ENCODE data around the gene SAMSN1. TPM values are rescaled to one million over a fixed set of nuclear protein-coding genes. Genes with fewer than 3 reads are reported as not detected.

SAMSN1 gene
- total and polyA plus RNA-seq, 2 donors = 40.4 to 42.9 TPM

GRCh38 chr21:14451546-14451945 is 94.6 kb downstream of the SAMSN1 start:
- H3K27ac ChIP-seq (ENCODE audit: low read depth in 1 of 2, low read length in 1 of 2) = no peak overlapping the region
- 91% methylated on average over 2 of the region's 2 CpGs for WGBS
- no peak overlapping the region for H3K4me3 ChIP-seq (ENCODE audit: low read length in 2 of 2)
- H3K27me3 ChIP-seq (ENCODE audit: control insufficient read depth in 2 of 2, insufficient read depth in 1 of 2, low read length in 1 of 2) = no peaks in the 10 kb centered on the region
- H3K4me1 ChIP-seq (ENCODE audit: control insufficient read depth in 2 of 2, insufficient read depth in 2 of 2, low read length in 2 of 2) = no peaks in the 10 kb centered on the region
- no peaks in the 10 kb centered on the region for H3K9me3 ChIP-seq (ENCODE audit: control insufficient read depth in 2 of 2, insufficient read depth in 1 of 2, low read length in 1 of 2)
- no peak for DNase-seq (ENCODE audit: low read depth in 6 of 9, low spot score in 9 of 9)
- no peaks in the 10 kb centered on the region for H3K36me3 ChIP-seq (ENCODE audit: control insufficient read depth in 2 of 2, insufficient read depth in 2 of 2, low read length in 1 of 2)

DNA sequence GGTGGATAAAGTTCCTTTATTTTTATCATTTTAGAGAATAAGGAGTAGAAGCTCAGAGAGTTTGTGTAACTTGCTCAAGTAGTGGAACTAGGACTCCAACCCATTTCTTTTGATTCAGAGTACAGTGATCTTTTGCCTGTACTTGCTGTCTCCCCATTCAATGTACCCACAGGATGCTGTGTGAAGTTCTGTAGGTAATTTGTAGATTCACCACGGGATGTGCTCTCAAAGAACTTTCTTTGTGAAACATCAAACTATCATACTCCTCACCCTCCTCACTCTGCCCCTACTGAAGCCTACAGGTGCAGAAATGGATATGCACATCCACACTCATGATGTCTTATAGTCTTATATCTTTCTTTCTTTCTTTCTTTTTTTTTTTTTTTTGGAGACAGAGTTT is 97.3 kb downstream of the SAMSN1 start:
- no peaks in the 10 kb centered on the region for H3K27me3 ChIP-seq (ENCODE audit: control insufficient read depth in 2 of 2, insufficient read depth in 1 of 2, low read length in 1 of 2)
- no peaks in the 10 kb centered on the region for H3K36me3 ChIP-seq (ENCODE audit: control insufficient read depth in 2 of 2, insufficient read depth in 2 of 2, low read length in 1 of 2)
- no peaks in the 10 kb centered on the region for H3K9me3 ChIP-seq (ENCODE audit: control insufficient read depth in 2 of 2, insufficient read depth in 1 of 2, low read length in 1 of 2)
- DNase-seq (ENCODE audit: low read depth in 6 of 9, low spot score in 9 of 9) = peak in 7 of 9 donors; percentile 4 to 55 (median 27)
- H3K27ac ChIP-seq (ENCODE audit: low read depth in 1 of 2, low read length in 1 of 2) = no peak overlapping the region
- no peaks in the 10 kb centered on the region for H3K4me1 ChIP-seq (ENCODE audit: control insufficient read depth in 2 of 2, insufficient read depth in 2 of 2, low read length in 2 of 2)
- WGBS = 12% methylated on average over 1 of the region's 1 CpG
- no peak overlapping the region for H3K4me3 ChIP-seq (ENCODE audit: low read length in 2 of 2)

- Histone ChIP-seq H3K4me3 (ENCODE audit: low read length in 2 of 2) (no peak overlapping the region), H3K36me3 (ENCODE audit: control insufficient read depth in 2 of 2, insufficient read depth in 2 of 2, low read length in 1 of 2) (no peaks in the 10 kb centered on the region), H3K27me3 (ENCODE audit: control insufficient read depth in 2 of 2, insufficient read depth in 1 of 2, low read length in 1 of 2) (no peaks in the 10 kb centered on the region), H3K4me1 (ENCODE audit: control insufficient read depth in 2 of 2, insufficient read depth in 2 of 2, low read length in 2 of 2) (no peaks in the 10 kb centered on the region), H3K9me3 (ENCODE audit: control insufficient read depth in 2 of 2, insufficient read depth in 1 of 2, low read length in 1 of 2) (no peaks in the 10 kb centered on the region), H3K27ac (ENCODE audit: low read depth in 1 of 2, low read length in 1 of 2) (no peak overlapping the region)
- 96% methylated on average over 4 of the region's 4 CpGs for WGBS
- no peak for DNase-seq (ENCODE audit: low read depth in 6 of 9, low spot score in 9 of 9)
Measured at GRCh38 chr21:14438211-14438610, 107.9 kb downstream of the SAMSN1 start.

- WGBS = 88% methylated on average over 1 of the region's 1 CpG
- Histone ChIP-seq H3K27ac (ENCODE audit: low read depth in 1 of 2, low read length in 1 of 2) (no peak overlapping the region), H3K4me1 (ENCODE audit: control insufficient read depth in 2 of 2, insufficient read depth in 2 of 2, low read length in 2 of 2) (no peaks in the 10 kb centered on the region), H3K36me3 (ENCODE audit: control insufficient read depth in 2 of 2, insufficient read depth in 2 of 2, low read length in 1 of 2) (no peaks in the 10 kb centered on the region), H3K27me3 (ENCODE audit: control insufficient read depth in 2 of 2, insufficient read depth in 1 of 2, low read length in 1 of 2) (no peaks in the 10 kb centered on the region), H3K9me3 (ENCODE audit: control insufficient read depth in 2 of 2, insufficient read depth in 1 of 2, low read length in 1 of 2) (no peaks in the 10 kb centered on the region), H3K4me3 (ENCODE audit: low read length in 2 of 2) (no peak overlapping the region)
- DNase-seq (ENCODE audit: low read depth in 6 of 9, low spot score in 9 of 9) = no peak
Measured at GRCh38 chr21:14435423-14435822, 110.7 kb downstream of the SAMSN1 start.

Other genes starting within 250 kb of the SAMSN1 start
- gene HSPA13, start 163.2 kb downstream of the SAMSN1 start, total RNA-seq = 24.6 TPM
- 9.4 TPM for gene HSPA13, start 163.2 kb downstream of the SAMSN1 start, polyA plus RNA-seq

Measured in thymus (tissue), 11 donors.